ENCODE data around the gene PANK1.

DNA sequence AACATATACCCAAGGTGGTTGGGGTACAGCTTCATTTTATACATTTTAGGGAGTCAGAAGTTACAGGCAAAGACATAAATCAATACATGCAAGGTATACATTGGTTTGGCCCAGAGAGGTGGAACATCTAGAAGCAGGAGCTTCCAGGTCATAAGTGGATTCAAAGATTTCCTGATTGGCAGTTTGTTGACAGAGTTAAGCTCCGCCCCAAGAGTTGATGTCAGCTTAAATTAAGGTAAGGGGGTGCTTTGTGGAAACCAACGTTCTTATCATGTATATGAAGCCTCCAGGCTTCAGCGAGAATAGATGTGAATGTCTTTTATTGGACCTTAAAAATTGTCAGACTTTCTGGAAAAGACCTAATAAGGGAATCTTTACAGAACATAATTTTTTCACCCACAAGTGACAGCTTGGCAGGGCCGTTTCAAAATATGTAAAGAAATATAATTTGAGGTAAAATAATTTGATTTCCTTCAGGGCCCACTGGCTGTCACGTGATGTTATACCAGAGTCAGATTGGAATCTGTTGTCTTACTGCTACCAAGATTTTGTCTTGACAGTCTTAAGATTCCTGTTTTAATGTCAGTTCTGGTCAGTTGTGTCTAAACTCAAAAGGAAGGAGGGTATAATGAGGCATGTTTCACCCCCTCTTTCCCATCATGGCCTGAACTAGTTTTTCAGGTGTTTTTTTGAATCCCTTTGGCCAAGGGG, 6.3 kb upstream of the PANK1 start:
- TF ChIP-seq CTCF (IDR thresholded peaks at IDR 0.05) (no peak), POLR2A (IDR thresholded peaks at IDR 0.05) (no peak)

All from uterus (tissue), 2 donors.